HEK293 (cell line): ENCODE results near the gene DENND5A.
A peak's percentile ranks its signal among the peaks of the same experiment; 100 is the strongest.

Source experiments
- CTCF ChIP-seq: fragments of 450-650 bp; formaldehyde crosslinking; IDR thresholded peaks from 2 replicates; pipeline ENCODE4 v1.5.1; 2016; ENCODE audit warnings: missing biosample characterization, missing genetic modification characterization
- ELK4 ChIP-seq: IDR thresholded peaks from 2 replicates; pipeline ENCODE4 v1.6.1; 2011; ENCODE audit warnings: mild to moderate bottlenecking, low read depth, low read length, borderline replicate concordance
- FEZF1 ChIP-seq: fragments of 450-650 bp; formaldehyde crosslinking; IDR thresholded peaks from 2 replicates; pipeline ENCODE4 v1.5.1; 2016; ENCODE audit warnings: missing biosample characterization, missing genetic modification characterization
- GLIS1 ChIP-seq: fragments of 450-650 bp; formaldehyde crosslinking; IDR thresholded peaks from 2 replicates; pipeline ENCODE4 v1.5.1; 2016; ENCODE audit warnings: missing biosample characterization, missing genetic modification characterization
- GLIS2 ChIP-seq: fragments of 450-650 bp; formaldehyde crosslinking; IDR thresholded peaks from 2 replicates; pipeline ENCODE4 v1.5.1; 2016; ENCODE audit warnings: missing biosample characterization, missing genetic modification characterization
- KLF17 ChIP-seq: fragments of 450-650 bp; formaldehyde crosslinking; IDR thresholded peaks from 2 replicates; pipeline ENCODE4 v1.5.1; 2016; ENCODE audit warnings: missing biosample characterization, missing genetic modification characterization
- OVOL3 ChIP-seq: fragments of 450-650 bp; formaldehyde crosslinking; IDR thresholded peaks from 2 replicates; pipeline ENCODE4 v1.5.1; 2016; ENCODE audit warnings: missing biosample characterization, missing genetic modification characterization
- SCRT1 ChIP-seq: fragments of 450-650 bp; formaldehyde crosslinking; IDR thresholded peaks from 2 replicates; pipeline ENCODE4 v1.5.1; 2016; ENCODE audit warnings: missing biosample characterization, missing genetic modification characterization, borderline replicate concordance
- SP2 ChIP-seq: fragments of 450-650 bp; formaldehyde crosslinking; IDR thresholded peaks from 2 replicates; pipeline ENCODE4 v1.5.1; 2016; ENCODE audit warnings: missing biosample characterization, missing genetic modification characterization
- ZFP41 ChIP-seq: fragments of 450-650 bp; formaldehyde crosslinking; IDR thresholded peaks from 2 replicates; pipeline ENCODE4 v1.5.1; 2016; ENCODE audit warnings: missing biosample characterization, missing genetic modification characterization, borderline replicate concordance
- ZNF10 ChIP-seq: fragments of 450-650 bp; formaldehyde crosslinking; IDR thresholded peaks from 2 replicates; pipeline ENCODE4 v1.5.1; 2017; ENCODE audit warnings: missing biosample characterization, missing genetic modification characterization
- ZNF112 ChIP-seq: fragments of 450-650 bp; formaldehyde crosslinking; IDR thresholded peaks from 2 replicates; pipeline ENCODE4 v1.5.0; 2017; ENCODE audit warnings: missing biosample characterization, missing genetic modification characterization
- ZNF19 ChIP-seq: fragments of 450-650 bp; formaldehyde crosslinking; IDR thresholded peaks from 2 replicates; pipeline ENCODE4; 2016; ENCODE audit warnings: missing biosample characterization, missing genetic modification characterization, low read depth
- ZNF211 ChIP-seq: fragments of 450-650 bp; formaldehyde crosslinking; IDR thresholded peaks from 2 replicates; pipeline ENCODE4 v1.5.1; 2016; ENCODE audit warnings: low read depth, missing biosample characterization, missing genetic modification characterization
- ZNF223 ChIP-seq: fragments of 450-650 bp; formaldehyde crosslinking; IDR thresholded peaks from 2 replicates; pipeline ENCODE4 v1.5.1; 2016; ENCODE audit warnings: missing biosample characterization, missing genetic modification characterization
- ZNF37A ChIP-seq: fragments of 450-650 bp; IDR thresholded peaks from 2 replicates; pipeline ENCODE4 v1.5.1; 2018; ENCODE audit warnings: missing biosample characterization, missing genetic modification characterization
- ZNF433 ChIP-seq: fragments of 450-650 bp; formaldehyde crosslinking; IDR thresholded peaks from 2 replicates; pipeline ENCODE4 v1.5.1; 2016; ENCODE audit warnings: missing biosample characterization, missing genetic modification characterization, low read depth
- ZNF473 ChIP-seq: fragments of 450-650 bp; formaldehyde crosslinking; IDR thresholded peaks from 2 replicates; pipeline ENCODE4 v1.5.1; 2017; ENCODE audit warnings: missing biosample characterization, missing genetic modification characterization
- ZNF513 ChIP-seq: fragments of 450-650 bp; IDR thresholded peaks from 2 replicates; pipeline ENCODE4 v1.5.1; 2018; ENCODE audit warnings: missing biosample characterization, missing genetic modification characterization
- ZNF544 ChIP-seq: fragments of 450-650 bp; formaldehyde crosslinking; IDR thresholded peaks from 2 replicates; pipeline ENCODE4 v1.5.0; 2017; ENCODE audit warnings: missing biosample characterization, missing genetic modification characterization
- ZNF561 ChIP-seq: fragments of 450-650 bp; IDR thresholded peaks from 2 replicates; pipeline ENCODE4 v1.5.1; 2018; ENCODE audit warnings: missing biosample characterization, missing genetic modification characterization, borderline replicate concordance
- ZNF623 ChIP-seq: fragments of 450-650 bp; formaldehyde crosslinking; IDR thresholded peaks from 2 replicates; pipeline ENCODE4 v1.5.1; 2016; ENCODE audit warnings: missing biosample characterization, missing genetic modification characterization
- ZNF626 ChIP-seq: fragments of 450-650 bp; sonication (Bioruptor Pico); formaldehyde crosslinking; IDR thresholded peaks from 2 replicates; pipeline ENCODE4 v1.5.1; 2018; ENCODE audit warnings: missing biosample characterization, missing genetic modification characterization, inconsistent platforms
- ZNF658 ChIP-seq: fragments of 450-650 bp; formaldehyde crosslinking; IDR thresholded peaks from 2 replicates; pipeline ENCODE4; 2016; ENCODE audit warnings: missing biosample characterization, missing genetic modification characterization
- ZNF701 ChIP-seq: fragments of 450-650 bp; formaldehyde crosslinking; IDR thresholded peaks from 2 replicates; pipeline ENCODE4 v1.5.1; 2016; ENCODE audit warnings: missing biosample characterization, missing genetic modification characterization
- ZNF768 ChIP-seq: fragments of 450-650 bp; formaldehyde crosslinking; IDR thresholded peaks from 2 replicates; pipeline ENCODE4 v1.5.1; 2018; ENCODE audit warnings: missing biosample characterization, mild to moderate bottlenecking, missing genetic modification characterization
- ZSCAN16 ChIP-seq: fragments of 450-650 bp; formaldehyde crosslinking; IDR thresholded peaks from 2 replicates; pipeline ENCODE4 v1.5.1; 2016; ENCODE audit warnings: missing biosample characterization, missing genetic modification characterization
- ZSCAN30 ChIP-seq: fragments of 450-650 bp; IDR thresholded peaks from 2 replicates; pipeline ENCODE4 v1.5.1; 2018; ENCODE audit warnings: missing biosample characterization, mild to moderate bottlenecking, missing genetic modification characterization, moderate library complexity
- TF ChIP-seq, protein P1 (sequence below): fragments of 450-650 bp; formaldehyde crosslinking; IDR thresholded peaks from 2 replicates; pipeline ENCODE4 v1.5.1; 2017; ENCODE audit warnings: missing biosample characterization, missing genetic modification characterization
- TF ChIP-seq, protein P2 (sequence below): fragments of 450-650 bp; formaldehyde crosslinking; IDR thresholded peaks from 2 replicates; pipeline ENCODE4 v1.5.1; 2016; ENCODE audit warnings: missing biosample characterization, missing genetic modification characterization
- TF ChIP-seq, protein P3 (sequence below): fragments of 450-650 bp; formaldehyde crosslinking; IDR thresholded peaks from 2 replicates; pipeline ENCODE4 v1.5.1; 2017; ENCODE audit warnings: missing biosample characterization, missing genetic modification characterization

The DENND5A gene

DNA sequence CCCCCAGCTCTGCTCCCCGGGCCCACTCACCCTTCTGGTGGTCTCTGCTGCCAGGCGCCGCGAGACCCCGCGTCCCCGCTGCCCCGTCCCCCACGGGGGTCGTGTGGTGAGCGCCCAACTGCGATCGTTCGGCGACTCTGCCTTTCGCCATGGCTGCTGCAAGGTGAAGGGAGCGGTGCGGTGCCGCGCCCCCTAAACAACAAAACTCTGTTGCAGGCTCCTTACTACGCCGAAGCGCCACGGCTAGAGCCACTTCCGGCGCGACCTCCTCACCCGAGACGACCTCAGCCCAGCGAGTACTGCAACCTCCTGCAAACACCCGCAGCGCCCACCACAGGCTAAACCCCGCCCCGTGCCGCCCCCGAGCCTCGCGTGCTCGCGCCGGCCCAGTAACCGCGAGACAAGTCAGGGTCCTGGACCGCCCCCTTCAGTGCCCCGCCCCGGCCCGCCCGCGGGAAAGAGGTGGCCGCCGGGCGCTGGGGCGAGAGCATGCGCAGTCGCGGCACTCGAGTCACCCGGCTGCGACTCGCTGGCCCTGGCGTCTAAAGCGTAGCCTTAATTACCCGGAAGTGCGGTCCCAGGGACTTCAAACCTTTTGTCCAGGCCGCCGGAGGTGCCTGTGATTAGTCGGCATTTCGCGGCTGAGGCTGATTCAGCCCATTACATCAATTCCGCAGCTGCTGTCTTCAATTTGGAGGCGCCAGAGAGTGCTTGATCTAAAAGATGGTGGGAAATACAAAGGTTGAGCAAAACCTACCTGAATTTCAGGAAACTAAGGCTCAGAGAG, 49.3 kb upstream of the DENND5A start, which contains the start of gene TMEM41B (continued):
- 0 out of 2 replicates have a peak, but pooled peaks have one; percentile 34 for TF ChIP-seq ZNF10 (tag by site-specific recombination)
- no peak for TF ChIP-seq ZNF211 (tag by site-specific recombination)
- TF ChIP-seq ZNF626 (tag by site-specific recombination): no peak
- TF ChIP-seq ZNF561 (tag by site-specific recombination): no peak; the same call in 1 of the 2 replicates
- TF ChIP-seq OVOL3 (tag by site-specific recombination): no peak
- TF ChIP-seq ZNF473: no peak
- no peak for TF ChIP-seq ZNF623 (tag by site-specific recombination)
- TF ChIP-seq, protein P1, sequence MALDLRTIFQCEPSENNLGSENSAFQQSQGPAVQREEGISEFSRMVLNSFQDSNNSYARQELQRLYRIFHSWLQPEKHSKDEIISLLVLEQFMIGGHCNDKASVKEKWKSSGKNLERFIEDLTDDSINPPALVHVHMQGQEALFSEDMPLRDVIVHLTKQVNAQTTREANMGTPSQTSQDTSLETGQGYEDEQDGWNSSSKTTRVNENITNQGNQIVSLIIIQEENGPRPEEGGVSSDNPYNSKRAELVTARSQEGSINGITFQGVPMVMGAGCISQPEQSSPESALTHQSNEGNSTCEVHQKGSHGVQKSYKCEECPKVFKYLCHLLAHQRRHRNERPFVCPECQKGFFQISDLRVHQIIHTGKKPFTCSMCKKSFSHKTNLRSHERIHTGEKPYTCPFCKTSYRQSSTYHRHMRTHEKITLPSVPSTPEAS: no peak
- TF ChIP-seq, protein P2, sequence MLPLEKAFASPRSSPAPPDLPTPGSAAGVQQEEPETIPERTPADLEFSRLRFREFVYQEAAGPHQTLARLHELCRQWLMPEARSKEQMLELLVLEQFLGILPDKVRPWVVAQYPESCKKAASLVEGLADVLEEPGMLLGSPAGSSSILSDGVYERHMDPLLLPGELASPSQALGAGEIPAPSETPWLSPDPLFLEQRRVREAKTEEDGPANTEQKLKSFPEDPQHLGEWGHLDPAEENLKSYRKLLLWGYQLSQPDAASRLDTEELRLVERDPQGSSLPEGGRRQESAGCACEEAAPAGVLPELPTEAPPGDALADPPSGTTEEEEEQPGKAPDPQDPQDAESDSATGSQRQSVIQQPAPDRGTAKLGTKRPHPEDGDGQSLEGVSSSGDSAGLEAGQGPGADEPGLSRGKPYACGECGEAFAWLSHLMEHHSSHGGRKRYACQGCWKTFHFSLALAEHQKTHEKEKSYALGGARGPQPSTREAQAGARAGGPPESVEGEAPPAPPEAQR (tag by site-specific recombination): no peak
- TF ChIP-seq ZNF513 (tag by site-specific recombination): no peak
- TF ChIP-seq SCRT1 (tag by site-specific recombination): no peak
- peak; percentile 47; the same call in 1 of the 2 replicates for TF ChIP-seq ZSCAN30 (tag by site-specific recombination)
- no peak for TF ChIP-seq ZNF223 (tag by site-specific recombination)
- TF ChIP-seq GLIS1 (tag by site-specific recombination): peak; percentile 40; the same call in 1 of the 2 replicates
- TF ChIP-seq ZNF658 (tag by site-specific recombination): no peak
- TF ChIP-seq ELK4: no peak; the same call in 1 of the 2 replicates
- no peak for TF ChIP-seq ZFP41 (tag by site-specific recombination)
- TF ChIP-seq, protein P3, sequence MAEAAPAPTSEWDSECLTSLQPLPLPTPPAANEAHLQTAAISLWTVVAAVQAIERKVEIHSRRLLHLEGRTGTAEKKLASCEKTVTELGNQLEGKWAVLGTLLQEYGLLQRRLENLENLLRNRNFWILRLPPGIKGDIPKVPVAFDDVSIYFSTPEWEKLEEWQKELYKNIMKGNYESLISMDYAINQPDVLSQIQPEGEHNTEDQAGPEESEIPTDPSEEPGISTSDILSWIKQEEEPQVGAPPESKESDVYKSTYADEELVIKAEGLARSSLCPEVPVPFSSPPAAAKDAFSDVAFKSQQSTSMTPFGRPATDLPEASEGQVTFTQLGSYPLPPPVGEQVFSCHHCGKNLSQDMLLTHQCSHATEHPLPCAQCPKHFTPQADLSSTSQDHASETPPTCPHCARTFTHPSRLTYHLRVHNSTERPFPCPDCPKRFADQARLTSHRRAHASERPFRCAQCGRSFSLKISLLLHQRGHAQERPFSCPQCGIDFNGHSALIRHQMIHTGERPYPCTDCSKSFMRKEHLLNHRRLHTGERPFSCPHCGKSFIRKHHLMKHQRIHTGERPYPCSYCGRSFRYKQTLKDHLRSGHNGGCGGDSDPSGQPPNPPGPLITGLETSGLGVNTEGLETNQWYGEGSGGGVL: no peak
- no peak for TF ChIP-seq ZNF112 (tag by site-specific recombination)
- peak; percentile 95 for TF ChIP-seq GLIS2
- no peak for TF ChIP-seq ZSCAN16 (tag by site-specific recombination)
- TF ChIP-seq ZNF433 (tag by site-specific recombination): no peak
- TF ChIP-seq ZNF544 (tag by site-specific recombination): no peak
- TF ChIP-seq ZNF701 (tag by site-specific recombination): no peak
- no peak for TF ChIP-seq ZNF37A
- TF ChIP-seq ZNF19 (tag by site-specific recombination): no peak
- no peak for TF ChIP-seq KLF17 (tag by site-specific recombination)
- TF ChIP-seq ZNF768: no peak
- no peak; the same call in none of the 2 replicates for TF ChIP-seq CTCF (tag by site-specific recombination)
- TF ChIP-seq SP2 (tag by site-specific recombination): peak; percentile 92
- TF ChIP-seq FEZF1 (tag by site-specific recombination): peak; percentile 52; the same call in 1 of the 2 replicates
